Stimulated activated naive B cell treated with anti-CD40 and anti-IgM and Interleukin-4, amounts not matched to agents 10 μg/mL and 1 μg/mL and 100 μg/mL, for 72 hours (primary cell): Measurements from ENCODE around the gene SPAG16.
A peak's percentile ranks its signal among the peaks of the same experiment; 100 is the strongest.
"Not testable (repeated sequence)": the region's sequence is repeated elsewhere in the genome, so short reads cannot be mapped to it uniquely, and the experiment has no call there.

Source experiments
- ATAC-seq, 2 donors: fragments of 150-1000 bp; cut with Tn5 transposase; replicated peaks; 2 replicates each; pipeline ENCODE4 v1.10.0; 2021; ENCODE audit warnings: moderate library complexity in 1 of 2
- DNase-seq: peaks from one replicate; pipeline ENCODE4 v3.0.0; 2021
- H3K27ac Mint-ChIP-seq: one replicate; pipeline ENCODE4 v1.8.0; 2022; ENCODE audit warnings: mild to moderate bottlenecking, mixed read lengths
- H3K27me3 Mint-ChIP-seq, 2 donors: one replicate each; pipeline ENCODE4 v1.8.0; 2022; ENCODE audit warnings: mixed read lengths in 2 of 2
- H3K36me3 Mint-ChIP-seq, 2 donors: one replicate each; pipeline ENCODE4 v1.8.0; 2022; ENCODE audit warnings: mixed read lengths in 2 of 2, mild to moderate bottlenecking in 1 of 2
- H3K4me1 Mint-ChIP-seq, 2 donors: one replicate each; pipeline ENCODE4 v1.8.0; 2022; ENCODE audit warnings: mixed read lengths in 2 of 2, mild to moderate bottlenecking in 1 of 2
- H3K4me3 Mint-ChIP-seq, 2 donors: one replicate each; pipeline ENCODE4 v1.8.0; 2022; ENCODE audit warnings: mild to moderate bottlenecking in 2 of 2, mixed read lengths in 2 of 2, moderate library complexity in 1 of 2
- H3K9me3 Mint-ChIP-seq, 2 donors: one replicate each; pipeline ENCODE4 v1.8.0; 2022; ENCODE audit warnings: mixed read lengths in 2 of 2, mild to moderate bottlenecking in 1 of 2

Gene SPAG16

GRCh38 chr2:213251618-213252017 is 32.6 kb upstream of the SPAG16 start:
- Mint-ChIP-seq H3K36me3 (no peaks in the 10 kb centered on the region), H3K4me3 (peak overlapping the region in 1 of 2 donors; percentile 14), H3K4me1 (peaks cover 2 to 10% of the 10 kb centered on the region in 2 donors), H3K27ac (peak overlapping the region; percentile 37), H3K27me3 (no peaks in the 10 kb centered on the region), H3K9me3 (no peaks in the 10 kb centered on the region)
- DNase-seq: no peak
- ATAC-seq: peak; percentile 80

- Mint-ChIP-seq H3K27me3 (no peaks in the 10 kb centered on the region), H3K4me1 (peaks cover 2 to 10% of the 10 kb centered on the region in 2 donors), H3K4me3 (no peak overlapping the region), H3K27ac (peak overlapping the region; percentile 37), H3K36me3 (no peaks in the 10 kb centered on the region), H3K9me3 (peaks cover 0 to 2% of the 10 kb centered on the region in 2 donors)
- DNase-seq (no peak), ATAC-seq (no peak)
Measured at GRCh38 chr2:213252206-213252605, 32.1 kb upstream of the SPAG16 start.

GRCh38 chr2:213253162-213253561 is 31.1 kb upstream of the SPAG16 start:
- Mint-ChIP-seq H3K4me1 (peaks cover 2 to 10% of the 10 kb centered on the region in 2 donors), H3K27me3 (no peaks in the 10 kb centered on the region), H3K4me3 (no peak overlapping the region), H3K36me3 (no peaks in the 10 kb centered on the region), H3K9me3 (peaks cover 0 to 2% of the 10 kb centered on the region in 2 donors), H3K27ac (no peak overlapping the region)
- DNase-seq (no peak), ATAC-seq (no peak)

GRCh38 chr2:213259266-213259665 is 25.0 kb upstream of the SPAG16 start:
- H3K27me3 Mint-ChIP-seq: no peaks in the 10 kb centered on the region
- no peaks in the 10 kb centered on the region for H3K4me1 Mint-ChIP-seq
- H3K4me3 Mint-ChIP-seq: no peak overlapping the region
- peaks cover 0 to 2% of the 10 kb centered on the region in 2 donors for H3K9me3 Mint-ChIP-seq
- no peak for DNase-seq
- H3K27ac Mint-ChIP-seq: no peak overlapping the region
- H3K36me3 Mint-ChIP-seq: no peaks in the 10 kb centered on the region
- no peak for ATAC-seq

GRCh38 chr2:213261237-213261636 is 23.0 kb upstream of the SPAG16 start:
- H3K27me3 Mint-ChIP-seq: no peaks in the 10 kb centered on the region
- no peak overlapping the region for H3K27ac Mint-ChIP-seq
- ATAC-seq: no peak

GRCh38 chr2:213261715-213262114 is 22.5 kb upstream of the SPAG16 start:
- ATAC-seq (no peak), DNase-seq (no peak)
- no peak overlapping the region for H3K27ac Mint-ChIP-seq
- H3K4me3 Mint-ChIP-seq: no peak overlapping the region
- no peaks in the 10 kb centered on the region for H3K4me1 Mint-ChIP-seq
- H3K27me3 Mint-ChIP-seq: peaks cover 0 to 3% of the 10 kb centered on the region in 2 donors
- no peaks in the 10 kb centered on the region for H3K36me3 Mint-ChIP-seq
- H3K9me3 Mint-ChIP-seq: peaks cover 0 to 1% of the 10 kb centered on the region in 2 donors

More at GRCh38 chr2:213261237-213261636, 23.0 kb upstream of the SPAG16 start:
- H3K4me3 Mint-ChIP-seq: no peak overlapping the region
- DNase-seq: no peak
- no peaks in the 10 kb centered on the region for H3K36me3 Mint-ChIP-seq
- peaks cover 0 to 2% of the 10 kb centered on the region in 2 donors for H3K9me3 Mint-ChIP-seq
- H3K4me1 Mint-ChIP-seq: no peaks in the 10 kb centered on the region

GRCh38 chr2:213265679-213266078 is 18.6 kb upstream of the SPAG16 start:
- H3K36me3 Mint-ChIP-seq: no peaks in the 10 kb centered on the region
- no peaks in the 10 kb centered on the region for H3K9me3 Mint-ChIP-seq
- peaks cover 0 to 4% of the 10 kb centered on the region in 2 donors for H3K27me3 Mint-ChIP-seq
- DNase-seq (no peak), ATAC-seq (no peak)
- no peak overlapping the region for H3K27ac Mint-ChIP-seq
- H3K4me3 Mint-ChIP-seq: no peak overlapping the region
- no peaks in the 10 kb centered on the region for H3K4me1 Mint-ChIP-seq

- DNase-seq (no peak), ATAC-seq (no peak)
- Mint-ChIP-seq H3K4me3 (no peak overlapping the region), H3K9me3 (no peaks in the 10 kb centered on the region), H3K27ac (no peak overlapping the region), H3K36me3 (no peaks in the 10 kb centered on the region), H3K4me1 (no peaks in the 10 kb centered on the region), H3K27me3 (peaks cover 0 to 4% of the 10 kb centered on the region in 2 donors)
Measured at GRCh38 chr2:213266421-213266820, 17.8 kb upstream of the SPAG16 start.

GRCh38 chr2:213271947-213272346 is 12.3 kb upstream of the SPAG16 start:
- Mint-ChIP-seq H3K27ac (no peak overlapping the region), H3K4me1 (no peaks in the 10 kb centered on the region), H3K27me3 (peaks cover 0 to 1% of the 10 kb centered on the region in 2 donors), H3K4me3 (no peak overlapping the region), H3K9me3 (no peaks in the 10 kb centered on the region), H3K36me3 (no peaks in the 10 kb centered on the region)
- ATAC-seq (no peak), DNase-seq (no peak)

GRCh38 chr2:213274143-213274542 is 10.1 kb upstream of the SPAG16 start:
- H3K27me3 Mint-ChIP-seq: peaks cover 2 to 18% of the 10 kb centered on the region in 2 donors
- ATAC-seq (no peak), DNase-seq (no peak)
- peaks cover 3 to 6% of the 10 kb centered on the region in 2 donors for H3K9me3 Mint-ChIP-seq
- H3K36me3 Mint-ChIP-seq: peaks cover 6% of the 10 kb centered on the region in 2 donors
- no peak overlapping the region for H3K4me3 Mint-ChIP-seq
- H3K27ac Mint-ChIP-seq: no peak overlapping the region
- H3K4me1 Mint-ChIP-seq: no peaks in the 10 kb centered on the region

GRCh38 chr2:213275265-213275664 is 9.0 kb upstream of the SPAG16 start:
- no peaks in the 10 kb centered on the region for H3K4me1 Mint-ChIP-seq

GRCh38 chr2:213277134-213277533 is 7.1 kb upstream of the SPAG16 start:
- H3K4me1 Mint-ChIP-seq, ATAC-seq, H3K4me3 Mint-ChIP-seq, H3K36me3 Mint-ChIP-seq, DNase-seq, H3K27ac Mint-ChIP-seq, H3K9me3 Mint-ChIP-seq: not testable (repeated sequence)
- H3K27me3 Mint-ChIP-seq: peaks cover 4 to 18% of the 10 kb centered on the region in 2 donors

More at GRCh38 chr2:213275265-213275664, 9.0 kb upstream of the SPAG16 start:
- DNase-seq: no peak
- Mint-ChIP-seq H3K36me3 (peaks cover 6% of the 10 kb centered on the region in 2 donors), H3K27me3 (peaks cover 4 to 18% of the 10 kb centered on the region in 2 donors), H3K9me3 (peaks cover 3 to 6% of the 10 kb centered on the region in 2 donors), H3K27ac (no peak overlapping the region), H3K4me3 (no peak overlapping the region)
- ATAC-seq: no peak

GRCh38 chr2:213279116-213279620 is 5.1 kb upstream of the SPAG16 start:
- no peak for ATAC-seq
- peaks cover 6% of the 10 kb centered on the region in 2 donors for H3K36me3 Mint-ChIP-seq
- peaks cover 3 to 6% of the 10 kb centered on the region in 2 donors for H3K9me3 Mint-ChIP-seq
- H3K4me3 Mint-ChIP-seq: no peak overlapping the region
- peaks cover 4 to 18% of the 10 kb centered on the region in 2 donors for H3K27me3 Mint-ChIP-seq
- no peak for DNase-seq
- H3K27ac Mint-ChIP-seq: no peak overlapping the region
- peaks cover 5 to 12% of the 10 kb centered on the region in 2 donors for H3K4me1 Mint-ChIP-seq

GRCh38 chr2:213279971-213280370 is 4.3 kb upstream of the SPAG16 start:
- ATAC-seq: no peak
- peaks cover 4 to 18% of the 10 kb centered on the region in 2 donors for H3K27me3 Mint-ChIP-seq
- no peak for DNase-seq
- no peak overlapping the region for H3K4me3 Mint-ChIP-seq
- peaks cover 3 to 6% of the 10 kb centered on the region in 2 donors for H3K9me3 Mint-ChIP-seq
- no peak overlapping the region for H3K27ac Mint-ChIP-seq
- H3K4me1 Mint-ChIP-seq: peaks cover 5 to 15% of the 10 kb centered on the region in 2 donors
- H3K36me3 Mint-ChIP-seq: peaks cover 6 to 8% of the 10 kb centered on the region in 2 donors

GRCh38 chr2:213281156-213281555 is 3.1 kb upstream of the SPAG16 start:
- Mint-ChIP-seq H3K9me3 (peaks cover 3 to 6% of the 10 kb centered on the region in 2 donors), H3K4me1 (peaks cover 7 to 27% of the 10 kb centered on the region in 2 donors), H3K36me3 (peaks cover 6 to 8% of the 10 kb centered on the region in 2 donors), H3K27me3 (peaks cover 4 to 18% of the 10 kb centered on the region in 2 donors), H3K27ac (no peak overlapping the region), H3K4me3 (no peak overlapping the region)
- DNase-seq (no peak), ATAC-seq (no peak)
